Astrocyte (in vitro differentiated cells and primary cell): Measurements from ENCODE around the gene GDPD2. TPM values are rescaled to one million over a fixed set of nuclear protein-coding genes. Genes with fewer than 3 reads are reported as not detected.

Source experiments
- DNase-seq: peaks from one replicate; pipeline ENCODE4 v3.0.0-alpha.2; 2010; ENCODE audit warnings: low read depth
- FAIRE-seq: peaks from 2 replicates; lab custom pipeline; 2011; peaks lifted over from hg19 to GRCh38; lab: Jason Lieb, UNC
- H2AFZ ChIP-seq: 2 replicates; pipeline ENCODE4 v1.6.0; 2012; ENCODE audit warnings: low read depth, low read length, inconsistent platforms
- H3K27ac ChIP-seq: 2 replicates; pipeline ENCODE4 v1.5.1; 2011; ENCODE audit warnings: low read depth, low read length, inconsistent platforms
- H3K27me3 ChIP-seq: 2 replicates; pipeline ENCODE4 v1.6.0; 2011; ENCODE audit warnings: low read length, inconsistent platforms; ENCODE audit not compliant: insufficient read depth
- H3K36me3 ChIP-seq: 2 replicates; pipeline ENCODE4 v1.5.1; 2011; ENCODE audit warnings: low read length, inconsistent platforms; ENCODE audit not compliant: insufficient read depth
- H3K4me1 ChIP-seq: 2 replicates; pipeline ENCODE4 v1.5.1; 2011; ENCODE audit warnings: low read length, inconsistent platforms; ENCODE audit not compliant: insufficient read depth
- H3K4me2 ChIP-seq: 2 replicates; pipeline ENCODE4 v1.6.0; 2012; ENCODE audit warnings: low read length, inconsistent platforms
- H3K4me3 ChIP-seq: 2 replicates; pipeline ENCODE4 v1.5.1; 2011; ENCODE audit warnings: low read depth, mild to moderate bottlenecking, low read length, inconsistent platforms; ENCODE audit not compliant: insufficient read depth
- H3K79me2 ChIP-seq: 2 replicates; pipeline ENCODE4 v1.6.0; 2012; ENCODE audit warnings: mild to moderate bottlenecking, low read length, inconsistent platforms; ENCODE audit not compliant: insufficient read depth
- H3K9ac ChIP-seq: 2 replicates; pipeline ENCODE4 v1.6.0; 2012; ENCODE audit warnings: mild to moderate bottlenecking, low read length, inconsistent platforms
- H3K9me3 ChIP-seq: 2 replicates; pipeline ENCODE4 v1.5.1; 2012; ENCODE audit warnings: low read depth, mild to moderate bottlenecking, low read length, inconsistent platforms; ENCODE audit not compliant: insufficient read depth
- H4K20me1 ChIP-seq: 2 replicates; pipeline ENCODE4 v1.6.0; 2012; ENCODE audit warnings: low read length, inconsistent platforms; ENCODE audit not compliant: insufficient read depth
- H3K27ac Mint-ChIP-seq: one replicate; pipeline ENCODE4 v1.8.0; 2021; ENCODE audit warnings: mild to moderate bottlenecking, mixed read lengths; ENCODE audit not compliant: unreplicated experiment
- H3K27me3 Mint-ChIP-seq: one replicate; pipeline ENCODE4 v1.8.0; 2021; ENCODE audit warnings: low read depth, mixed read lengths; ENCODE audit not compliant: unreplicated experiment
- H3K36me3 Mint-ChIP-seq: one replicate; pipeline ENCODE4 v1.8.0; 2021; ENCODE audit warnings: low read depth, mixed read lengths; ENCODE audit not compliant: unreplicated experiment
- H3K4me1 Mint-ChIP-seq: one replicate; pipeline ENCODE4 v1.8.0; 2021; ENCODE audit warnings: low read depth, mixed read lengths; ENCODE audit not compliant: unreplicated experiment
- H3K4me3 Mint-ChIP-seq: one replicate; pipeline ENCODE4 v1.8.0; 2021; ENCODE audit warnings: mild to moderate bottlenecking, moderate library complexity, mixed read lengths; ENCODE audit not compliant: unreplicated experiment
- H3K9me3 Mint-ChIP-seq: one replicate; pipeline ENCODE4 v1.8.0; 2021; ENCODE audit warnings: mild to moderate bottlenecking, mixed read lengths; ENCODE audit not compliant: unreplicated experiment
- CTCF ChIP-seq: IDR thresholded peaks from 2 replicates; pipeline ENCODE4 v1.5.1; 2011; ENCODE audit warnings: low read depth, mild to moderate bottlenecking, inconsistent platforms, low read length, moderate library complexity; ENCODE audit not compliant: insufficient read depth
- EZH2 ChIP-seq: IDR thresholded peaks from 2 replicates; pipeline ENCODE4 v1.6.1; 2012; ENCODE audit warnings: mild to moderate bottlenecking, low read length, inconsistent platforms; ENCODE audit not compliant: insufficient read depth
- total RNA-seq: library from RNA; stranded (reverse); gene quantifications from 2 replicates; pipeline ENCODE4 v1.2.1, GENCODE V29; 2021

Gene GDPD2
- total RNA-seq, 1 donor from 2014 or later = not detected

DNA sequence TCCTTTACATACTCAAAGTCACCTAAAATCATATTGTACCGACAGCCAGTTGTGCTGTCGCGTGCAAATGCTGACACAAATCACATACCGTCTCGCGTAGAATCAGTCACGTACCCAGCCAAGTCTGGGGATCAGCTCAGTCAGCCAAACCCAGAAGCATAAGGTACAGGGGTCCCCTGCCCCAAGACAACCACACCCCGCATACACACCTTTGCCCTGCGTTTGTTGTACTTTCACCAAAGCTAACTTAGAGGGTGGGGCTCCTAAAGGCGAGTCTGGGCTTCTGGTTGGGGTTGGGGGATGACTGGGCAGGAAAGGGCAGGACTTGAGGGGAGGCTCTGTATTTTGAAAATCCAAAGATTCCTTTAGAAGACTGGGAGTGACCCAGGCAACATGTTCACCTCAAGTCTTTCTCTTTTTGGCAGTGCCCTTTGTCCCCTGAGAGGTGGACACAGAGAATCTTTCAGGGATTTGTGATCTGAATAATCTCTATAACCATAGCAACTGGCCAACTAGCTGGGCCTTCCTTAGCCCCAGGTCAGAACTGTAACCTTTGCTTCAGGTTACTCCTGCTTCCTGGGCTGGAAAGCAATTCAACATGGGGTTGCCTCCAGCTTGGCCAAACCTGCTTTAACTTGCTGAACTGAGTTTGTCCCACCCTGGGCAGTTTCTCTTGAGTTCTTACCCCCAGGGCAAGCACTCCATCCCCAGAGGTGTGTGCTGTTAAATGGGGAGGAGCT, 992 bp downstream of the GDPD2 start:
- no peaks in the 10 kb centered on the region for H3K79me2 ChIP-seq
- no peaks in the 10 kb centered on the region for H3K36me3 ChIP-seq
- TF ChIP-seq CTCF (no peak), EZH2 (no peak)
- no peaks in the 10 kb centered on the region for H4K20me1 ChIP-seq
- H3K4me2 ChIP-seq = no peak overlapping the region
- H3K9me3 Mint-ChIP-seq = no peaks in the 10 kb centered on the region
- DNase-seq = no peak
- H3K36me3 Mint-ChIP-seq = no peaks in the 10 kb centered on the region
- no peak for FAIRE-seq
- no peak overlapping the region for H3K27ac ChIP-seq
- H3K4me3 ChIP-seq = no peak overlapping the region
- peaks cover 1% of the 10 kb centered on the region for H3K4me1 Mint-ChIP-seq
- H3K4me3 Mint-ChIP-seq = no peak overlapping the region
- no peak overlapping the region for H3K27ac Mint-ChIP-seq
- no peak overlapping the region for H2AFZ ChIP-seq
- no peak overlapping the region for H3K9ac ChIP-seq
- no peaks in the 10 kb centered on the region for H3K9me3 ChIP-seq
- H3K27me3 ChIP-seq = no peaks in the 10 kb centered on the region
- no peaks in the 10 kb centered on the region for H3K4me1 ChIP-seq
- H3K27me3 Mint-ChIP-seq = peaks cover 6% of the 10 kb centered on the region

DNA sequence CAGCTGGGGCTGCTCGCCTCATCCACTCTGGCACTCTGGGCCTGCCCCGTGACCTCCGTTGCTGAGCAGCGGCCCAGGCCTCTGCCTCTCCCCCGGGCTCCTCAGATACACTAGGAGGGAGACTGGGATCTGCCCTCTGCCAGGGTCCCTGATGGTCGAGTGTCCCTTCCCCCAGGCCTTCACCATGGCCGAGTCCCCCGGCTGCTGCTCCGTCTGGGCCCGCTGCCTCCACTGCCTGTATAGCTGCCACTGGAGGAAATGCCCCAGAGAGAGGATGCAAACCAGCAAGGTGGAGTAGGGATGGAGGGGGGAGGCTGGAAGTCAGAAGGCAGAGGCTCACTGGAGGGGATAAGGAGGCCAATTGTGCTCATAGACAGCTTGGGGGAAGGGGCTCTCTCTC, 1.7 kb downstream of the GDPD2 start:
- Mint-ChIP-seq H3K27ac (no peak overlapping the region), H3K4me3 (no peak overlapping the region), H3K4me1 (peaks cover 1% of the 10 kb centered on the region), H3K27me3 (peaks cover 7% of the 10 kb centered on the region), H3K36me3 (no peaks in the 10 kb centered on the region), H3K9me3 (no peaks in the 10 kb centered on the region)
- DNase-seq = no peak
- no peaks in the 10 kb centered on the region for H3K9me3 ChIP-seq
- TF ChIP-seq CTCF (no peak), EZH2 (no peak)
- no peak overlapping the region for H2AFZ ChIP-seq
- H3K27ac ChIP-seq = no peak overlapping the region
- no peaks in the 10 kb centered on the region for H3K79me2 ChIP-seq
- no peak overlapping the region for H3K9ac ChIP-seq
- no peaks in the 10 kb centered on the region for H3K4me1 ChIP-seq
- FAIRE-seq = no peak
- no peak overlapping the region for H3K4me3 ChIP-seq
- H3K36me3 ChIP-seq = no peaks in the 10 kb centered on the region
- H3K27me3 ChIP-seq = no peaks in the 10 kb centered on the region
- no peaks in the 10 kb centered on the region for H4K20me1 ChIP-seq
- no peak overlapping the region for H3K4me2 ChIP-seq
